Tibial nerve (tissue), 4 donors: ENCODE data around the gene COMMD7. TPM values are rescaled to one million over a fixed set of nuclear protein-coding genes. Genes with fewer than 3 reads are reported as not detected.
"Not testable (repeated sequence)": the region's sequence is repeated elsewhere in the genome, so short reads cannot be mapped to it uniquely, and the experiment has no call there.

ENCODE experiments used
- DNase-seq, 2 donors: peaks; one replicate each; pipeline ENCODE4 v3.0.0-alpha.2; 2019; ENCODE audit warnings: low spot score in 2 of 2
- H3K27ac ChIP-seq, 4 donors: fragments of 200-600 bp; sonication (generic) in 3 of 4; one replicate each; pipeline ENCODE4 v1.5.1; 2017 to 2019; ENCODE audit warnings: mild to moderate bottlenecking in 1 of 4
- H3K27me3 ChIP-seq, 2 donors: fragments of 200-600 bp; sonication (generic) in 1 of 2; one replicate each; pipeline versions ENCODE4 v1.5.1 to v1.6.0; 2017 to 2019
- H3K36me3 ChIP-seq, 3 donors: fragments of 200-600 bp; sonication (generic); one replicate each; pipeline ENCODE4 v1.5.1; 2018 to 2019
- H3K4me1 ChIP-seq, 4 donors: fragments of 200-600 bp; sonication (generic) in 3 of 4; one replicate each; pipeline ENCODE4 v1.5.1; 2017 to 2019
- H3K4me3 ChIP-seq, 4 donors: fragments of 200-600 bp; sonication (generic) in 3 of 4; one replicate each; pipeline ENCODE4 v1.5.1; 2017 to 2019; ENCODE audit warnings: mild to moderate bottlenecking in 1 of 4, moderate library complexity in 1 of 4
- H3K9me3 ChIP-seq, 4 donors: fragments of 200-600 bp; sonication (generic) in 3 of 4; one replicate each; pipeline ENCODE4 v1.5.1; 2017 to 2019
- CTCF ChIP-seq, 5 experiments: fragments of 200-600 bp in 3 of 5; fragments of 450-650 bp in 2 of 5; sonication (generic) in 3 of 5; IDR thresholded peaks; one replicate each; pipeline ENCODE4 v1.5.1; 2016 to 2019; ENCODE audit warnings: antibody characterized with exemption in 5 of 5, mild to moderate bottlenecking in 3 of 5, moderate library complexity in 2 of 5
- EP300 ChIP-seq, 2 donors: sonication (generic); formaldehyde crosslinking; IDR thresholded peaks; one replicate each; pipeline ENCODE4 v1.6.1; 2017; ENCODE audit warnings: antibody characterized with exemption in 2 of 2, mild to moderate bottlenecking in 1 of 2
- POLR2A ChIP-seq, 2 donors: fragments of 450-650 bp; IDR thresholded peaks; one replicate each; pipeline ENCODE4 v1.6.1; 2017; ENCODE audit warnings: antibody characterized with exemption in 2 of 2, mild to moderate bottlenecking in 2 of 2, moderate library complexity in 2 of 2
- WGBS, 2 donors: methylation state at CpG; one replicate each; pipeline ENCODE4 v1.1.5; 2018; 5-methylcytosine and 5-hydroxymethylcytosine counted together
- total RNA-seq, 4 donors: library from RNA; depleted of rRNA; stranded (reverse); fragments of >200 nt; gene quantifications; one replicate each; pipeline ENCODE4 v1.1.0, GENCODE V29; 2016

Gene COMMD7
- total RNA-seq, 4 donors from 2014 or later, result 14.1 to 33.2 (median 17.8) TPM

GRCh38 chr20:32702706-32703425, 40.4 kb downstream of the COMMD7 start:
- 76% methylated on average over 9 of the region's 9 CpGs for WGBS, 2 donors
- Histone ChIP-seq H3K4me1 (no peaks in the 10 kb centered on the region), H3K36me3 (peaks cover 0 to 79% (median 0%) of the 10 kb centered on the region in 3 donors), H3K27me3 (no peaks in the 10 kb centered on the region), H3K27ac (no peak overlapping the region), H3K4me3 (no peak overlapping the region), H3K9me3 (no peaks in the 10 kb centered on the region)
- no peak for DNase-seq
- TF ChIP-seq EP300 (IDR thresholded peaks at IDR 0.05), result no peak
- no peak for TF ChIP-seq POLR2A (IDR thresholded peaks at IDR 0.05)
- TF ChIP-seq CTCF (IDR thresholded peaks at IDR 0.05), result no peak

GRCh38 chr20:32697608-32698007, 45.7 kb downstream of the COMMD7 start:
- DNase-seq, result no peak
- H3K9me3 ChIP-seq, result no peaks in the 10 kb centered on the region
- WGBS, 2 donors, result 88 to 100% methylated on average over 1 to 3 of the region's 3 CpGs
- no peaks in the 10 kb centered on the region for H3K4me1 ChIP-seq
- no peaks in the 10 kb centered on the region for H3K27me3 ChIP-seq
- no peak overlapping the region for H3K27ac ChIP-seq
- TF ChIP-seq CTCF (IDR thresholded peaks at IDR 0.05), result no peak
- no peak overlapping the region for H3K4me3 ChIP-seq
- H3K36me3 ChIP-seq, result peaks cover 0 to 64% (median 0%) of the 10 kb centered on the region in 3 donors

- Histone ChIP-seq H3K27me3 (no peaks in the 10 kb centered on the region), H3K27ac (no peak overlapping the region), H3K4me3 (no peak overlapping the region), H3K4me1 (no peaks in the 10 kb centered on the region), H3K36me3 (peaks cover 0 to 58% (median 0%) of the 10 kb centered on the region in 3 donors), H3K9me3 (no peaks in the 10 kb centered on the region)
- DNase-seq, result no peak
- TF ChIP-seq CTCF (IDR thresholded peaks at IDR 0.05) (no peak), POLR2A (IDR thresholded peaks at IDR 0.05) (no peak), EP300 (IDR thresholded peaks at IDR 0.05) (no peak)
Observed at GRCh38 chr20:32695089-32695488, 48.2 kb downstream of the COMMD7 start.

GRCh38 chr20:32688966-32689365, 54.3 kb downstream of the COMMD7 start:
- not testable (repeated sequence) for H3K27me3 ChIP-seq, H3K4me3 ChIP-seq, H3K27ac ChIP-seq, H3K9me3 ChIP-seq, DNase-seq
- Histone ChIP-seq H3K36me3 (peaks cover 0 to 21% (median 0%) of the 10 kb centered on the region in 3 donors), H3K4me1 (peaks cover 0 to 16% (median 4%) of the 10 kb centered on the region in 4 donors)
- WGBS, 2 donors, result 100% methylated on average over 1 of the region's 1 CpG

GRCh38 chr20:32687180-32687532, 56.1 kb downstream of the COMMD7 start:
- Histone ChIP-seq H3K36me3 (peaks cover 0 to 17% (median 0%) of the 10 kb centered on the region in 3 donors), H3K9me3 (no peaks in the 10 kb centered on the region), H3K4me1 (peaks cover 0 to 16% (median 4%) of the 10 kb centered on the region in 4 donors), H3K27ac (no peak overlapping the region), H3K27me3 (no peaks in the 10 kb centered on the region), H3K4me3 (no peak overlapping the region)
- no peak for TF ChIP-seq CTCF (IDR thresholded peaks at IDR 0.05)
- TF ChIP-seq EP300 (IDR thresholded peaks at IDR 0.05), result no peak
- TF ChIP-seq POLR2A (IDR thresholded peaks at IDR 0.05), result no peak
- DNase-seq, result no peak
- WGBS, 2 donors, result 96 to 97% methylated on average over 9 of the region's 9 CpGs
